HL-60 (cell line): Measurements from ENCODE around the gene TLCD1.

Experiments used
- DNase-seq, 2 experiments: peaks; one replicate each; pipeline ENCODE4 v3.0.0-alpha.2; 2010 to 2020; ENCODE audit warnings: low read depth in 1 of 2, low spot score in 1 of 2
- H3K27ac ChIP-seq: fragments of 250-450 bp; sonication (Bioruptor Pico); replicated peaks from 2 replicates; pipeline ENCODE4 v1.5.1; 2020; ENCODE audit warnings: mild to moderate bottlenecking, moderate library complexity
- H3K27me3 ChIP-seq: fragments of 250-450 bp; sonication (Bioruptor Pico); 2 replicates; pipeline ENCODE4 v1.5.1; 2021; ENCODE audit warnings: mild to moderate bottlenecking, moderate library complexity; ENCODE audit not compliant: insufficient read depth, poor library complexity, severe bottlenecking
- H3K4me3 ChIP-seq: replicated peaks from 2 replicates; pipeline ENCODE4 v1.5.1; 2011; ENCODE audit warnings: mild to moderate bottlenecking, control low read depth, low read length; ENCODE audit not compliant: insufficient read depth
- CTCF ChIP-seq: IDR thresholded peaks from one replicate; pipeline ENCODE4 v1.5.1; 2011; ENCODE audit warnings: low read length, control low read depth, inconsistent platforms; ENCODE audit not compliant: insufficient read depth
- GABPA ChIP-seq: IDR thresholded peaks from 2 replicates; pipeline ENCODE4 v1.6.1; 2012; ENCODE audit warnings: low read depth
- POLR2AphosphoS5 ChIP-seq: IDR thresholded peaks from 2 replicates; pipeline ENCODE4 v1.6.1; 2012; ENCODE audit warnings: low read depth
- SPI1 ChIP-seq: IDR thresholded peaks from 2 replicates; pipeline ENCODE4 v1.6.1; 2012; ENCODE audit warnings: low read depth, mild to moderate bottlenecking, borderline replicate concordance
- TF ChIP-seq, protein P1 (sequence below): IDR thresholded peaks from 2 replicates; pipeline ENCODE4 v1.6.1; 2012; ENCODE audit warnings: low read depth; ENCODE audit not compliant: insufficient replicate concordance

The TLCD1 gene

GRCh38 chr17:28719021-28719433, 7.0 kb downstream of the TLCD1 start:
- TF ChIP-seq, protein P1, sequence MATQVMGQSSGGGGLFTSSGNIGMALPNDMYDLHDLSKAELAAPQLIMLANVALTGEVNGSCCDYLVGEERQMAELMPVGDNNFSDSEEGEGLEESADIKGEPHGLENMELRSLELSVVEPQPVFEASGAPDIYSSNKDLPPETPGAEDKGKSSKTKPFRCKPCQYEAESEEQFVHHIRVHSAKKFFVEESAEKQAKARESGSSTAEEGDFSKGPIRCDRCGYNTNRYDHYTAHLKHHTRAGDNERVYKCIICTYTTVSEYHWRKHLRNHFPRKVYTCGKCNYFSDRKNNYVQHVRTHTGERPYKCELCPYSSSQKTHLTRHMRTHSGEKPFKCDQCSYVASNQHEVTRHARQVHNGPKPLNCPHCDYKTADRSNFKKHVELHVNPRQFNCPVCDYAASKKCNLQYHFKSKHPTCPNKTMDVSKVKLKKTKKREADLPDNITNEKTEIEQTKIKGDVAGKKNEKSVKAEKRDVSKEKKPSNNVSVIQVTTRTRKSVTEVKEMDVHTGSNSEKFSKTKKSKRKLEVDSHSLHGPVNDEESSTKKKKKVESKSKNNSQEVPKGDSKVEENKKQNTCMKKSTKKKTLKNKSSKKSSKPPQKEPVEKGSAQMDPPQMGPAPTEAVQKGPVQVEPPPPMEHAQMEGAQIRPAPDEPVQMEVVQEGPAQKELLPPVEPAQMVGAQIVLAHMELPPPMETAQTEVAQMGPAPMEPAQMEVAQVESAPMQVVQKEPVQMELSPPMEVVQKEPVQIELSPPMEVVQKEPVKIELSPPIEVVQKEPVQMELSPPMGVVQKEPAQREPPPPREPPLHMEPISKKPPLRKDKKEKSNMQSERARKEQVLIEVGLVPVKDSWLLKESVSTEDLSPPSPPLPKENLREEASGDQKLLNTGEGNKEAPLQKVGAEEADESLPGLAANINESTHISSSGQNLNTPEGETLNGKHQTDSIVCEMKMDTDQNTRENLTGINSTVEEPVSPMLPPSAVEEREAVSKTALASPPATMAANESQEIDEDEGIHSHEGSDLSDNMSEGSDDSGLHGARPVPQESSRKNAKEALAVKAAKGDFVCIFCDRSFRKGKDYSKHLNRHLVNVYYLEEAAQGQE = no peak
- no peak for TF ChIP-seq CTCF
- no peak for TF ChIP-seq SPI1
- no peak for TF ChIP-seq GABPA
- no peak for TF ChIP-seq POLR2AphosphoS5
- Histone ChIP-seq H3K27me3 (peaks cover 7% of the 10 kb centered on the region), H3K4me3 (peak overlapping the region; percentile 76), H3K27ac (peak overlapping the region; percentile 96)
- no peak for DNase-seq

- TF ChIP-seq, protein P1 = no peak
- TF ChIP-seq SPI1 (no peak), GABPA (no peak), POLR2AphosphoS5 (no peak), CTCF (no peak)
- H3K27ac ChIP-seq = no peak overlapping the region
- H3K4me3 ChIP-seq = no peak overlapping the region
- H3K27me3 ChIP-seq = peaks cover 7% of the 10 kb centered on the region
- no peak for DNase-seq
Measured at GRCh38 chr17:28718333-28719020, 7.6 kb downstream of the TLCD1 start.

DNA sequence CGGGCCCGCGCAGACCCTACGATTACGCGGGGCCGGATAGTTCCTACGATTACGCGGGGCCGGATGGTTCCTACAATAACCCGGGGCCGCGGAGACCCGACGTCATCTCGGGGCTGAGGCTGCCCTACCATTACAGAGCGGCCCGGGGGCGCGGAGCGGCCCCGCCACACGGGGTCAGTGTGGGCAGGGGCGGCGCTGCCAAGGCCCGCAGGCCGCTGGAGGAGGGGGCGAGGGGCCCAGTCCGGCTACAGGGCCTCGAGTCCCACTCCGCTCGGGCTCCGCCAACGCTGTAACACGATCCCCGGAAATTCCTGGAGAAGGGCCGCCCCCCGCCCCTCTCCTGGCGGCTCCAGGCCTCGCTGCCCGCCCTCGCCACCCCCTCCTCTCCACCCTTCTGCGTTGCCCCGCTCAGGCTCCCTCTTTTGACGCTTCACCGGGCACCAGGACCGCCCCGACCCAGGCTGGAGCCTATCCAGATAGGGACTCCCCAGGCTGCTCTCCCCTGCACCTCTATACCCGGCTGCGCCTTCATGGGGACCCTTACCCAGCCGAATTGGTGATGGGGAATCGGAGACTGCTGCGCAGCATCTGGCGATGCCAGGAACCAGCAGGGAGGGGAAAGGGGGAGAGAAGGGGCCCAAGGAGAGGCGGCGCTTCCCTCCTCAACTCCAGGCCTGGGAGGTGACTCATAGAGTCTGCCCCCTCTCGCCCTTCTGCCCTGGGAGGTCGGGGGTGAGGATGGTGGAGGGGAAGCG, 8.3 kb downstream of the TLCD1 start, which contains the start of gene RAB34:
TSS of gene RAB34 (minus strand) at position 291 of the 755 bp plus-strand sequence. CDS start 602 bp downstream, outside the sequence.
- DNase-seq = no peak
- no peak for TF ChIP-seq SPI1
- TF ChIP-seq GABPA = no peak
- Histone ChIP-seq H3K4me3 (no peak within 1 kb of the TSS), H3K27ac (no peak within 1 kb of the TSS), H3K27me3 (peaks cover 7% of the 10 kb centered on the region)

- TF ChIP-seq POLR2AphosphoS5 (no peak), CTCF (no peak)
- TF ChIP-seq, protein P1 = no peak
- H3K27ac ChIP-seq = no peak overlapping the region
- no peak overlapping the region for H3K4me3 ChIP-seq
- peaks cover 7% of the 10 kb centered on the region for H3K27me3 ChIP-seq
- no peak for DNase-seq
Measured at GRCh38 chr17:28716740-28717577, 9.1 kb downstream of the TLCD1 start.
